NCI-H69 (cell line): ENCODE measurements around the gene BICD1.
A peak's percentile ranks its signal among the peaks of the same experiment; 100 is the strongest.
"Not testable (repeated sequence)": the region's sequence is repeated elsewhere in the genome, so short reads cannot be mapped to it uniquely, and the experiment has no call there.

Source experiments
- DNase-seq: peaks from one replicate; lab custom pipeline; 2025; lab: John Stamatoyannopoulos, UW

The BICD1 gene

DNA sequence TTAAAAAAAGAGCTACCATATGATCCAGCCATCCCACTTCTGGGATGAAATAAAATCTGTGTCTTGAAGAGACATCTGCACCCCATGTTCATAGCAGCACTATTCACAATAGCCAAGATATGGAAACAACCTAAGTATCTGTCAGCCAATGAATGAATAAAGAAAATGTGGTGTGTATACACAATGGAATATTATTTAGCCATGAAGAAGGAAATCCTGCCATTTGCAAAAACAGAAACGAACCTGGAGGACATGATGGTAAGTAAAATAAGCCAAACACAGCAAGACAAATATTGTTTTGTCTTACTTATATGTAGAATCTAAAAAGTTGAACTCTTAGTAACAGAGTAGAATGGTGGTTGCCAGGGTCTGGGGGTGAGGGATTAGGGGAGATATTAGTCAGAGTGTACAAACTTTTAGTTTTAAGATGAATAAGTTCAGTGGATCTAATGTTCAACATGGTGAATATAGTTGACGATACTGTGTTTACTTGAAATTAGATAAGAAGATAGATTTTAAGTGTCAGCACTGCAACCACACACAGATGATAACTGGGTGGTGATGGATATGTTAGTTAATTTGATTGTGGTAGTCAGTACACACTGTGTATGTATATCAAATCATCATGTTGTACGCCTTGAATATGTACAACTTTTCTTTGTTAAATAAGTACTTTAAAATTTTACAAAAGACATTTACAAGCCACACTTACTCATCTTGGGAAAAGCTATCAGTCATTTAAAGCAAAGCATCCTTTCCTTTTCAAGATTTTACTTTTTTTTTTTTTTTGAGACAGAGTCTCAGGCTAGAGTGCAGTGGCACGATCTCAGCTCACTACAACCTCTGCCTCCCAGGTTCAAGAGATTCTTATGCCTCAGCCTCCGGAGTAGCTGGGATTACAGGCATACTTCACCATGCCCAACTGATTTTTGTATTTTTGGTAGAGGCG is 89.9 kb downstream of the BICD1 start:
- DNase-seq = no peak

- no peak for DNase-seq
Observed at GRCh38 chr12:32197421-32197820, 90.8 kb downstream of the BICD1 start.

DNA sequence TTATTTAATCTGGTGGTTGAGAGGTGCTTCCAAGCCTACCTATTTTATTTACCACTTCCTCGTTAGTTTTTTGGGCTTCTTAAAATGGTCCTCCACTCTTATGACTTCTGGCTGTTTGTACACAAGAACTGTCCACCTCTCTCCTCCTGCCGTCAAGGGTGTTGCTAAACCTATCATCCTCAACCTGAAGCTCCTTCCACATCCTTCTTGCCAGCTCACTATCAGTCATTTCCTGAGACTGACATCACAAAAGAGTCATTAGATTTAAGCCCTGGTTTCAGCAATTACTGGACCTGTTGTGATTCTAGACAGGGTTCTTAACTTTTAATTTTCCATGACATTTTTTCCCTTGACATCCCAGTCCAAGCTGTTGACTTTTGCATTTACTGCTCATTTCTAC is 91.9 kb downstream of the BICD1 start:
- no peak for DNase-seq

GRCh38 chr12:32201096-32201495 is 94.4 kb downstream of the BICD1 start:
- DNase-seq = no peak

DNA sequence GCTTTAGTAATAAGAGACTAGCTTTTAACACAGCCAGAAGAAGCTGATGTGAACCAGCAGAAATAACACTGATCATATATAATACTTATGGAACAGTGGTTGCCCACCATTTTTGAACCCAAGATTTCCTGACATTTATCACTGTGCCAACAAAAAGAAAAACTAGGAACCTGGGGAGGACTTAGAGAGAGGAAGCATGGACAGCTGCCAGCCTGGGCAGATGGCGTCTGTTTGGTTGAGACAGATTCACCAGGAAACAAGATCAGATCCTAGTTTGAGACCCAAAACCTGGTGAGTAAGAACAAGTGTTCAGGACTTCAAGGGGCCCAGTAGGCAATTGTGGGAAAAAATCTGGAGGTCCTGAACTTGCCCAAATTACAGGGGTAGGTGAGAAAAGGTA is 95.3 kb downstream of the BICD1 start:
- peak; percentile 99 for DNase-seq

- no peak for DNase-seq
Observed at GRCh38 chr12:32205731-32206130, 99.1 kb downstream of the BICD1 start.

DNA sequence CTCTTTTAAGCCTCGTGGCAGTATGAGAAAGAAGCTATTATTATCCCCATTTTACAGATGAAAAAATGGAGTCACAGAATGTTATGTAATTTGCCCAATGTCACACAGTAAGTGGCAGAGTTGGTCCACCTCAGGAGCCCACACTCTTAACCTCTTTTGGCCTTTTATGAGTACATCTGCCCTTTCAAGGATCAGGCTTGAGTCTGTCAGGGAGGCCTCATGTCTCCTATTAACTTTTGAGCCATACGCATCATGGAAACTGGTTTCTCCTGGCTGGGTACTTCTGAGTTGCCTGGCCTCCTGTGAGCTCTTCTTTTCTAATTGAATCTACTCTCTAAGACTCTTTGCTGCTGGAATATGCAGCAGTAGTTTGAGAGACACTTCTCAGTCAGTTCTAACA is 101.7 kb downstream of the BICD1 start:
- no peak for DNase-seq

- no peak for DNase-seq
Observed at GRCh38 chr12:32211066-32211899, 104.6 kb downstream of the BICD1 start.

GRCh38 chr12:32211900-32212156 is 105.2 kb downstream of the BICD1 start:
- peak; percentile 86 for DNase-seq

DNA sequence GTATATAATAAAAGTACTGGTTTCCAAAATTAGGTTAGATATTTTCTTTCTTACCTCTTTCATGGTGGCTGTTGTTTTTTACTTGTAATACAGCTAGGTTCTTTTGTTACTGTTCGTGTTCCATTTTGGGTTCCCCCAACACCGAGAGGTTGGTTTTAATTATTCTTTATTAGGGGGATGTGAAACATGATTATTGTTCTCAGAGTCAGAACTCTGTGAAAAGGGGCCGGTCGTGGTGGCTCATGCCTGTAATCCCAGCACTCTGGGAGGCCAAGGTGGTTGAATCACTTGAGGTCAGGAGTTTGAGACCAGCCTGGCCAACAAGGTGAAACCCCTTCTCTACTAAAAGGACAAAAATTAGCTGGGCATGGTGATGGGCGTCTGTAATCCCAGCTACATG is 108.1 kb downstream of the BICD1 start:
- DNase-seq = no peak

DNA sequence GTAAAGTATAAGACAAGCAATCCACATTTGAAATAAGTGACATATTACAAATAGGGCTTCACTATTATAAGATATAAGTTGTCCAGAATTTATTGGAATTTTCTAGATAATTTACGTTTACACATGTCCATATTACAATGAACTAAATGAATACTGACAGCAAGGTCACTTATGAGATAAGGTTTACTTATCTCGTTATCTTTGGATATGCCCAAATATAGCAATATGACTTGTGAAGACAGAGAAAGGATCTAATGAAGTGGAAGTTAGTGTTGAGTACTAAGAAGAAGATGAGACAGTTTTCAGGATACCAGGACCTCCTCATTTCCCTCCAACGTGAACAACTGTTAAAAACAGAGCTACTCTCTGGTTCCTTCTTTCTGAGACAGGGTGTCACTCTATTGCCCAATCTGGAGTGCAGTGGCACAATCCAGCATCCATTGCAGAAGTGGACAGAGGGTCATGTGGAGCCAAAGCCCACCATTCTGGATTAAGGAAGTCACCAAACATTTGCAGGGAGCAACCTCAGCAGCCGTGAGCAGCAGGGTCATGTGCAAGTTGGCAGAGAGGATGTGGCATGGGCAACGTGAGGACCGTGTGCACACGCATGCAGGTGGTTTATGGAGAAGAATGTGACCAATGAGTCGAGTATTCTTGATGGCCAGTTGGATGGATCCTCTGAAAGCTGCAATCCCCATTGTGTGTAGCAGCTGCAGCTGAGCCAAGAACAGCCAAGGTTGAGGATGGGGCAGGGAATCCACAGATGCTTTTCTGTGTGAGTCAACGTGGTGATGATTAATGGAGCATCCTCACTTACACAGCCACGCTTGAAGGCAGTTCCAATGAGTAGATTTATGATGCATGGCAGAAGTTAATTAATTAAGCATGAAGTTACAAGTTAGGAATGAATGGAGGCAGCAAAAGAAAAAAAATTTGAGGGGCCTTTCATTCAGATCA is 111.0 kb downstream of the BICD1 start:
- peak; percentile 96 for DNase-seq

- no peak for DNase-seq
Observed at GRCh38 chr12:32223941-32224340, 117.3 kb downstream of the BICD1 start.

DNA sequence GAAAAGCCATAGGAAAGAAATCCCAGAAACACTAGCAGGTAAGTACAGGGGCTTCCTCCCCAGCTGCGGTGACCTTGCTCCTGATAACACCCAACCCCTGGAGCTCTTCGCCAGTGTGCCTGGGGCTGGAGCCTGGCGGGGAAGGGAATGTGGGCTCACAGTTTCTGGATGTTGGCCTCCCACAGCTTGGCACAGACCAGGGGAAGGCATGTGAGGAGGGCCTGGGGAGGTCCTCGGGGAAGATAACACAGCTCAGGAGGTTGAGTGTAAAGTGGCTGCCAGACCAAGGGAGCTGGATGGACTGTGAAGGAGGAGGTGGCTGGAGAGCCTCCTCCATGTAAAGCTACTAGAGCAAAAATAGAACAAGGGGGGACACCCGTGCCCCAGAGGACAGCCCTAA is 120.1 kb downstream of the BICD1 start:
- DNase-seq = no peak

DNA sequence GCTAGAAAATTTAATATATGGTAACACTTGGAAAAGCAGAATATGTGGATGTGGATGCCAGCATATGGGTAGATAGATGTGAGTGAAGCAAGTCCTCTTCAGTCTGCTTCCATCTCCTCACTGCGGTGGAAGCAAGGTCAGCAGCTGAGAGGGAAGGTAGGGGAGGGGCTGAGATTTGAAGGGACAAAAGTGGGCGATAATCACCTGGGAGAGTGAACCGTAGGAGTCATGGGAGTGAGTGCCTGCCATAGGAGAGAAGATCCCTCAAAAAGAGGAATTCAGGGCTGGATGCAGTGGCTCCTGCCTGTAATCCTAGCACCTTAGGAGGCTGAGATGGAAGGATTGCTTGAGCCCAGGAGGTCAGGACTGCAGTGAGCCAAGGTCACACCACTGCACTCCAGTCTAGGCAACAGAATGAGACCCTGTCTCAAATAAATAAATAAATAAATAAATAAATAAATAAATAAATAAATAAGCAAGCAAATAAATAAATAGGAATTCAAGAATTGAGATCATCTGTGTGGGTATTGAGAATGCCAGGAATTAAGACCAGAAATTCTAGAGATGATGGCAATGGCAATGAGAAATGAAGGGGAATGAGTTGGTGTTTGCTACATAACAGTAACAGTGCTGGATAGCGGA is 123.4 kb downstream of the BICD1 start:
- peak; percentile 79 for DNase-seq

- DNase-seq = peak; percentile 100
Observed at GRCh38 chr12:32230613-32230993, 124.0 kb downstream of the BICD1 start.

- not testable (repeated sequence) for DNase-seq
Observed at GRCh38 chr12:32231361-32231760, 124.7 kb downstream of the BICD1 start.

- no peak for DNase-seq
Observed at GRCh38 chr12:32233568-32233967, 126.9 kb downstream of the BICD1 start.

DNA sequence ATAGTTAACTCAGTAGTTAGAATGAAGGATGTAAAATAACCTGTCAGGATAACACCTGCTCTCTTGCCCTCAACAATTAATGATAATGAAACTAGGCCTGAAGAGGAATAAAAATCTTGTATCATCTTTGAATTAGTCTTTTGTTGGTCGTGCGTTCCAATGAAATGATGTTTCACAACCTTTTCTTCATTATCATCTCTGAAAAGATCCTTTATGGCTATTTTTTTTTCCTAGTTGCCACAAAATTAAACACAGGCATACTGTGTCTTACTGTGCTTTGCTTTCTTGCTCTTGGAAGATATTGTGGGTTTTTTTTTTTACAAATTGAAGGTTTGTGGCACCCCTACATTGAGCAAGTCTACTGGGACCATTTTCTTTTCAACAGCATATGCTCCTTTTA is 128.6 kb downstream of the BICD1 start:
- DNase-seq = no peak

- DNase-seq = peak; percentile 65
Observed at GRCh38 chr12:32240162-32240561, 133.5 kb downstream of the BICD1 start.

GRCh38 chr12:32240831-32241230 is 134.2 kb downstream of the BICD1 start:
- peak; percentile 80 for DNase-seq

DNA sequence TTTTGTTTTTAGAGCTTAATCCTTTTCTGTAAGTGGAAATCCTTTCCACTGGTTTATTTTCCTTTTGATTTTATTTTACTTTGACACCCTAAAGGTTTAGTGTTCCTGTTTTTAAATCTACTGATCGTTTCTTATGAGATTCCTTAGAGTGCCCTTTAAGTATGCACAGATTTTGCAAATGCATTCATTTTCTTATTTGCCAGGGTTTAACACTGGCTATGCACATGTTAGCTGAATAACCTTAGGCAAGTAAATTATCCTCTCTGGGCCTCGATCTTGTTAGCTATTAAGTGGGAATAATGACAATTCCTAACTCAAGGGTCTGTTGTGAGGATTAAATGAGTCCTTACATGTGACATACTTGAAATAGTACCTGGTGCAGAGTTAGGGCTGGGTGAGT is 136.0 kb downstream of the BICD1 start:
- DNase-seq = no peak
